HG02678 (cell line): Measurements from ENCODE around the gene ESD.

Experiments used
- ATAC-seq: cut with Tn5 transposase; IDR thresholded peaks from one replicate; pipeline ENCODE4 v1.9.1; 2021; ENCODE audit warnings: mild to moderate bottlenecking, moderate library complexity; ENCODE audit not compliant: unreplicated experiment

The ESD gene

GRCh38 chr13:46747031-46747820 lies 49.7 kb downstream of the ESD start:
- no peak for ATAC-seq

- no peak for ATAC-seq
Observed at GRCh38 chr13:46745706-46746105, 51.3 kb downstream of the ESD start.

- ATAC-seq = no peak
Observed at GRCh38 chr13:46745062-46745461, 51.9 kb downstream of the ESD start.

GRCh38 chr13:46743191-46743590 lies 53.8 kb downstream of the ESD start:
- no peak for ATAC-seq

- ATAC-seq = no peak
Observed at GRCh38 chr13:46739447-46740098, 57.4 kb downstream of the ESD start.

- no peak for ATAC-seq
Observed at GRCh38 chr13:46738766-46739165, 58.2 kb downstream of the ESD start.

- ATAC-seq = no peak
Observed at GRCh38 chr13:46738055-46738454, 58.9 kb downstream of the ESD start.

- ATAC-seq = no peak
Observed at GRCh38 chr13:46736541-46737310, 60.2 kb downstream of the ESD start.

GRCh38 chr13:46735425-46735824 lies 61.5 kb downstream of the ESD start:
- no peak for ATAC-seq

GRCh38 chr13:46731535-46731934 lies 65.4 kb downstream of the ESD start:
- no peak for ATAC-seq

- ATAC-seq = no peak
Observed at GRCh38 chr13:46728777-46729176, 68.2 kb downstream of the ESD start.

GRCh38 chr13:46726347-46726746 lies 70.6 kb downstream of the ESD start:
- ATAC-seq = no peak
